GM19468 (cell line): ENCODE data around the gene SMCO3.
"Not testable (repeated sequence)": the region's sequence is repeated elsewhere in the genome, so short reads cannot be mapped to it uniquely, and the experiment has no call there.

Source experiments
- ATAC-seq: cut with Tn5 transposase; IDR thresholded peaks from one replicate; pipeline ENCODE4 v1.9.1; 2021; ENCODE audit warnings: mild to moderate bottlenecking, moderate library complexity, moderate number of reproducible peaks; ENCODE audit not compliant: unreplicated experiment; ENCODE audit errors: extremely low read depth

The SMCO3 gene

GRCh38 chr12:14776236-14776961 lies 37.6 kb downstream of the SMCO3 start:
- no peak for ATAC-seq

GRCh38 chr12:14775636-14775980 lies 38.4 kb downstream of the SMCO3 start:
- no peak for ATAC-seq

- ATAC-seq = no peak
Measured at GRCh38 chr12:14774906-14775635, 38.9 kb downstream of the SMCO3 start.

- peak; percentile 24 for ATAC-seq
Measured at GRCh38 chr12:14774074-14774905, 39.7 kb downstream of the SMCO3 start.

- ATAC-seq = peak; percentile 2
Measured at GRCh38 chr12:14773685-14774073, 40.3 kb downstream of the SMCO3 start.

GRCh38 chr12:14772946-14773345 lies 41.0 kb downstream of the SMCO3 start:
- no peak for ATAC-seq

GRCh38 chr12:14771651-14772137 lies 42.3 kb downstream of the SMCO3 start:
- no peak for ATAC-seq

GRCh38 chr12:14770496-14771461 lies 43.2 kb downstream of the SMCO3 start:
- peak; percentile 24 for ATAC-seq

- peak; percentile 30 for ATAC-seq
Measured at GRCh38 chr12:14769969-14770495, 44.0 kb downstream of the SMCO3 start.

GRCh38 chr12:14769466-14769968 lies 44.5 kb downstream of the SMCO3 start:
- no peak for ATAC-seq

- no peak for ATAC-seq
Measured at GRCh38 chr12:14768823-14769405, 45.1 kb downstream of the SMCO3 start.

- ATAC-seq = no peak
Measured at GRCh38 chr12:14767617-14768016, 46.4 kb downstream of the SMCO3 start.

GRCh38 chr12:14766649-14767215 lies 47.2 kb downstream of the SMCO3 start:
- no peak for ATAC-seq

- not testable (repeated sequence) for ATAC-seq
Measured at GRCh38 chr12:14766020-14766419, 48.0 kb downstream of the SMCO3 start.

- ATAC-seq = no peak
Measured at GRCh38 chr12:14765398-14765797, 48.6 kb downstream of the SMCO3 start.

GRCh38 chr12:14759711-14760280 lies 54.2 kb downstream of the SMCO3 start:
- not testable (repeated sequence) for ATAC-seq

- no peak for ATAC-seq
Measured at GRCh38 chr12:14756334-14757143, 57.4 kb downstream of the SMCO3 start.
